Measurements from ENCODE around the gene CEL. TPM values are rescaled to one million over a fixed set of nuclear protein-coding genes. Genes with fewer than 3 reads are reported as not detected.

Gene CEL
- total RNA-seq, 2 donors from 2014 or later: 1.7 to 3.3 TPM

GRCh38 chr9:133050142-133050541 is 11.6 kb upstream of the CEL start:
- no peaks in the 10 kb centered on the region for H3K4me1 Mint-ChIP-seq
- Histone ChIP-seq H3K27ac (ENCODE audit: low read depth, low read length) (no peak overlapping the region), H3K4me3 (ENCODE audit: low read length) (no peak overlapping the region), H3K9ac (ENCODE audit: extremely low read depth, low read length, poor library complexity, severe bottlenecking) (no peak overlapping the region), H3K9me3 (ENCODE audit: control insufficient read depth, low read length) (no peaks in the 10 kb centered on the region), H3K27me3 (ENCODE audit: control insufficient read depth, insufficient read depth, low read length, poor library complexity, severe bottlenecking) (no peaks in the 10 kb centered on the region), H3K4me1 (ENCODE audit: control insufficient read depth, insufficient read depth, low read length) (no peaks in the 10 kb centered on the region), H3K36me3 (ENCODE audit: control insufficient read depth, insufficient read depth, low read length) (peaks cover 83% of the 10 kb centered on the region)
- 95 to 100% methylated on average over 6 of the region's 6 CpGs for WGBS, 2 experiments (ENCODE audit: insufficient coverage in 1 of 2, insufficient read length in 1 of 2)
- H3K9me3 Mint-ChIP-seq: no peaks in the 10 kb centered on the region
- no peak overlapping the region for H3K4me3 Mint-ChIP-seq
- H3K27me3 Mint-ChIP-seq (ENCODE audit: insufficient read depth): no peaks in the 10 kb centered on the region
- H3K36me3 Mint-ChIP-seq (ENCODE audit: low read depth): peaks cover 72% of the 10 kb centered on the region
- TF ChIP-seq, protein P1, sequence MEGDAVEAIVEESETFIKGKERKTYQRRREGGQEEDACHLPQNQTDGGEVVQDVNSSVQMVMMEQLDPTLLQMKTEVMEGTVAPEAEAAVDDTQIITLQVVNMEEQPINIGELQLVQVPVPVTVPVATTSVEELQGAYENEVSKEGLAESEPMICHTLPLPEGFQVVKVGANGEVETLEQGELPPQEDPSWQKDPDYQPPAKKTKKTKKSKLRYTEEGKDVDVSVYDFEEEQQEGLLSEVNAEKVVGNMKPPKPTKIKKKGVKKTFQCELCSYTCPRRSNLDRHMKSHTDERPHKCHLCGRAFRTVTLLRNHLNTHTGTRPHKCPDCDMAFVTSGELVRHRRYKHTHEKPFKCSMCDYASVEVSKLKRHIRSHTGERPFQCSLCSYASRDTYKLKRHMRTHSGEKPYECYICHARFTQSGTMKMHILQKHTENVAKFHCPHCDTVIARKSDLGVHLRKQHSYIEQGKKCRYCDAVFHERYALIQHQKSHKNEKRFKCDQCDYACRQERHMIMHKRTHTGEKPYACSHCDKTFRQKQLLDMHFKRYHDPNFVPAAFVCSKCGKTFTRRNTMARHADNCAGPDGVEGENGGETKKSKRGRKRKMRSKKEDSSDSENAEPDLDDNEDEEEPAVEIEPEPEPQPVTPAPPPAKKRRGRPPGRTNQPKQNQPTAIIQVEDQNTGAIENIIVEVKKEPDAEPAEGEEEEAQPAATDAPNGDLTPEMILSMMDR (conservative IDR thresholded peaks at IDR 0.05): no peak
- H3K27ac Mint-ChIP-seq: no peak overlapping the region
- no peak for DNase-seq

DNA sequence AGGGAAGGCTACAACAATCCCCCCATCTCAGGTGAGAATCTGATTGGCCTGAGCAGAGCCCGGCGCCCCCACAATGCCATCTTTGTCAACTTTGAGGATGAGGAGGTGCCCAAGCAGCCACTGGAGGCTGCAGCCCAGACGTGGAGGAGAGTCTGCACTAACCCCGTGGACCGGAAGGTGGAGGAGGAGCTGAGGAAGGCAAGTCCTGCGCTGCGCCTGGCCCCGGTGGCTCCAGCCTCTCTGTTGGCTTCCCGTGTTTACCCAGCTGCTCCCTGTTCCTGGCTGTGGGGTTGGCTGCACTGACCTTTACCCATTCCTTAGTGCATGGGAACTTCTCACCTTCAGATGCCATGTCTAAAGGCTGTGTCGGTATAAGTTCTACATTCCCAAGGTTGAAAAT is 11.0 kb upstream of the CEL start:
- Mint-ChIP-seq H3K4me3 (no peak overlapping the region), H3K4me1 (no peaks in the 10 kb centered on the region), H3K36me3 (ENCODE audit: low read depth) (peaks cover 74% of the 10 kb centered on the region), H3K27me3 (ENCODE audit: insufficient read depth) (no peaks in the 10 kb centered on the region), H3K27ac (peak overlapping the region; percentile 67), H3K9me3 (no peaks in the 10 kb centered on the region)
- H3K4me3 ChIP-seq (ENCODE audit: low read length): no peak overlapping the region
- DNase-seq: no peak
- TF ChIP-seq, protein P1 (conservative IDR thresholded peaks at IDR 0.05): no peak
- 92 to 94% methylated on average over 7 to 10 of the region's 10 CpGs for WGBS, 2 experiments (ENCODE audit: insufficient coverage in 1 of 2, insufficient read length in 1 of 2)
- no peaks in the 10 kb centered on the region for H3K4me1 ChIP-seq (ENCODE audit: control insufficient read depth, insufficient read depth, low read length)
- no peak overlapping the region for H3K27ac ChIP-seq (ENCODE audit: low read depth, low read length)
- no peak overlapping the region for H3K9ac ChIP-seq (ENCODE audit: extremely low read depth, low read length, poor library complexity, severe bottlenecking)
- peaks cover 82% of the 10 kb centered on the region for H3K36me3 ChIP-seq (ENCODE audit: control insufficient read depth, insufficient read depth, low read length)
- H3K9me3 ChIP-seq (ENCODE audit: control insufficient read depth, low read length): no peaks in the 10 kb centered on the region
- no peaks in the 10 kb centered on the region for H3K27me3 ChIP-seq (ENCODE audit: control insufficient read depth, insufficient read depth, low read length, poor library complexity, severe bottlenecking)

GRCh38 chr9:133051281-133051900 is 10.4 kb upstream of the CEL start:
- WGBS, 2 experiments (ENCODE audit: insufficient coverage in 1 of 2, insufficient read length in 1 of 2): 96% methylated on average over 14 to 20 of the region's 20 CpGs
- no peaks in the 10 kb centered on the region for H3K27me3 Mint-ChIP-seq (ENCODE audit: insufficient read depth)
- peaks cover 74% of the 10 kb centered on the region for H3K36me3 Mint-ChIP-seq (ENCODE audit: low read depth)
- peaks cover 82% of the 10 kb centered on the region for H3K36me3 ChIP-seq (ENCODE audit: control insufficient read depth, insufficient read depth, low read length)
- H3K27me3 ChIP-seq (ENCODE audit: control insufficient read depth, insufficient read depth, low read length, poor library complexity, severe bottlenecking): no peaks in the 10 kb centered on the region
- no peak overlapping the region for H3K27ac Mint-ChIP-seq
- no peak overlapping the region for H3K9ac ChIP-seq (ENCODE audit: extremely low read depth, low read length, poor library complexity, severe bottlenecking)
- no peak for DNase-seq
- H3K4me1 ChIP-seq (ENCODE audit: control insufficient read depth, insufficient read depth, low read length): no peaks in the 10 kb centered on the region
- no peaks in the 10 kb centered on the region for H3K9me3 Mint-ChIP-seq
- TF ChIP-seq, protein P1 (conservative IDR thresholded peaks at IDR 0.05): no peak
- H3K9me3 ChIP-seq (ENCODE audit: control insufficient read depth, low read length): no peaks in the 10 kb centered on the region
- H3K27ac ChIP-seq (ENCODE audit: low read depth, low read length): no peak overlapping the region
- no peak overlapping the region for H3K4me3 ChIP-seq (ENCODE audit: low read length)
- no peaks in the 10 kb centered on the region for H3K4me1 Mint-ChIP-seq
- no peak overlapping the region for H3K4me3 Mint-ChIP-seq
